Superior temporal gyrus (tissue), 1 donor: Measurements from ENCODE around the gene ZFPM1.
"Not testable (repeated sequence)": the region's sequence is repeated elsewhere in the genome, so short reads cannot be mapped to it uniquely, and the experiment has no call there.

ENCODE experiments used
- DNase-seq: peaks from one replicate; pipeline ENCODE4 v3.0.0-alpha.2; 2016; ENCODE audit errors: extremely low spot score

Gene ZFPM1

GRCh38 chr16:88453217-88453531 lies at the start of gene ZFPM1:
ZFPM1 (plus strand) TSS chr16:88453280; CDS start chr16:88453639, 359 bp downstream.
- no peak for DNase-seq

GRCh38 chr16:88403794-88404581 lies 49.1 kb upstream of the ZFPM1 start:
- no peak for DNase-seq

- DNase-seq: no peak
Measured at GRCh38 chr16:88404769-88405168, 48.3 kb upstream of the ZFPM1 start.

GRCh38 chr16:88405216-88406060 lies 47.6 kb upstream of the ZFPM1 start:
- DNase-seq: no peak

GRCh38 chr16:88406096-88407041 lies 46.7 kb upstream of the ZFPM1 start:
- DNase-seq: no peak

GRCh38 chr16:88407042-88407420 lies 46.0 kb upstream of the ZFPM1 start:
- no peak for DNase-seq

GRCh38 chr16:88407807-88408206 lies 45.3 kb upstream of the ZFPM1 start:
- DNase-seq: no peak

- DNase-seq: no peak
Measured at GRCh38 chr16:88408561-88409142, 44.4 kb upstream of the ZFPM1 start.

GRCh38 chr16:88409296-88410065 lies 43.6 kb upstream of the ZFPM1 start:
- no peak for DNase-seq

GRCh38 chr16:88410297-88410968 lies 42.6 kb upstream of the ZFPM1 start:
- not testable (repeated sequence) for DNase-seq

GRCh38 chr16:88411951-88412576 lies 41.0 kb upstream of the ZFPM1 start:
- no peak for DNase-seq

- DNase-seq: no peak
Measured at GRCh38 chr16:88412766-88413165, 40.3 kb upstream of the ZFPM1 start.

- no peak for DNase-seq
Measured at GRCh38 chr16:88413231-88413630, 39.8 kb upstream of the ZFPM1 start.

- no peak for DNase-seq
Measured at GRCh38 chr16:88413631-88414030, 39.4 kb upstream of the ZFPM1 start.

- no peak for DNase-seq
Measured at GRCh38 chr16:88414521-88415380, 38.3 kb upstream of the ZFPM1 start.

GRCh38 chr16:88415381-88415705 lies 37.7 kb upstream of the ZFPM1 start:
- DNase-seq: no peak

GRCh38 chr16:88415713-88416323 lies 37.3 kb upstream of the ZFPM1 start:
- no peak for DNase-seq

GRCh38 chr16:88416686-88417085 lies 36.4 kb upstream of the ZFPM1 start:
- no peak for DNase-seq
